Non-pigmented ciliary epithelial cell (primary cell): ENCODE data around the gene PRICKLE2.

ENCODE experiments used
- DNase-seq: peaks from one replicate; pipeline ENCODE4 v3.0.0-alpha.2; 2010; ENCODE audit warnings: low read depth

PRICKLE2 gene

DNA sequence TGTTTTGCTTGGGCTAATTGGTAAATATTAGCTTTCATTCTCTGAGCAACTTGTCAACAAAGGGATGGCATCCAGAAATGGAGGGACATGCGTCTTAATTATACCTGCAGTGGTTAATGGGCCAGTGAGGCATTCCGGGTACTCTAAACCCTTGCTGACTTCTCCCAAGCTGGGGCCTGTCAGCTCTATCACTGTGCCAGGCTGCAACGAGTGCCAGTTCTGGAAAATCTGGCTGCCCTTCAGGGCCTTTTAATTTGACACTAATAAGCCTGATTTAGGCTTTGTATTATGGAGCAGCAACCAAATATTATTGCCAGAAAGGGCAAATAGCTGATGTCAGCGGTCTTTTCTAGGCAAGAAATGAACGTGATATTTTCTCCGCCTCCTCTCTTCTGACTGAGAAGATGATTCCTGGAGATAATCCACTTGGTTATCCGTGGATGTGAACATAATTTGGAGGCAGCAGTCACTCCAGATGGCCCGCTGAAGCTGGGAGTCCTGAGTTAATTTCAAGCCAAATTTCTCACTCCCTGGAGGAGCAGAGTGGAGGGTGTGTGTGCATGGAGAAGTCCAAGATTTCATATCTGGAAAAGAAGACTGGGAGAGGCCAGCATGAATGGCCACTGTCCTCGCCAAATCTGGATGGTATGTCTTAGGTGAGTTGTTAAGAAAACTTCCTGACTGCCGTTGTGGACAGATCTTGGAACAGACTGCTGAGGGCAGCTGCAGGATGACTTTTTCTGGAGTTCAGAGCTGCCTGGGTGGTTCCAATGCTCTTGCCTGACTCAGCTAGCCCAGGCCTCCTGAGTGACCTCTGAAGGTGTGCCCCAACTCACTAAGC lies 157.5 kb downstream of the PRICKLE2 start:
- DNase-seq: no peak

DNA sequence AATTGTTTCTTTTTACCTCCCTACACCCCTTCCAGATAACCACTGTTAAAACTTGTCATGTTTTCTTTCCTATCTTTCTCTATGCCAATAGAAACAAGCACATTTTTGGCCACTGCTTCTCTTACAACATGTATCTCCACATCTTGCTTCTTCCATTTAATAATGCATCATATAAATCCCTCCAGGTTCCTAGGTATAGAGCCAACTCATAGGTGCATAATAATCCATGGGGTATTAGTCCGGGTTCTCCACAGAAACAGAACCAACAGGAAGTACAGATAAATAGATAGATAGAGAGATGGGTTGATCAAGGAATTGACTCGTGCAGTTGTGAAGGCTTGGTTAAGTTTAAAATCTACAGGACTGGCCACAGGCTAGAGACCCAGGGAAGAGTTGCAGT lies 160.5 kb downstream of the PRICKLE2 start:
- DNase-seq: no peak

DNA sequence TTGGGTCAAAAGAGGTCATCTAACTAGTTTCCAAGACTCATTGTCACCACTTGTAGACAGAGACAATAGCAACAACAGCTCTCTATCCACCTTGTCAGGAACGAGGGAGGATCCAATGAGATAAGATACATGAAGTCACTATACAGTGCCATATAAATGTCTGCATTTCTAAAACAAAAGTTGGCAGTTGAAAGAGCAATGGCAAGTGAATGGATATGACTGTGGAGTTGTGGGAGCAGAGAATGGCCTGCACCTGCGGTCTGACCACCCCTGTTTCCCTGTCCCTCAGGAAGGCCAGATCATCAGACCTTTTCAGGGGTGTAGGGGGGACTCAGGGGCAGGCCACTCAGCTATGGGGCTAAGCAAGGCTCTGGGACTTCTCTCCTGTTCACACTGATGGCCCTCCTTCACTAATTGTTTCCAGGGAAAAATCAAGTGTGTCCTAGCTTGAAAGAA lies 161.3 kb downstream of the PRICKLE2 start:
- DNase-seq: no peak

DNA sequence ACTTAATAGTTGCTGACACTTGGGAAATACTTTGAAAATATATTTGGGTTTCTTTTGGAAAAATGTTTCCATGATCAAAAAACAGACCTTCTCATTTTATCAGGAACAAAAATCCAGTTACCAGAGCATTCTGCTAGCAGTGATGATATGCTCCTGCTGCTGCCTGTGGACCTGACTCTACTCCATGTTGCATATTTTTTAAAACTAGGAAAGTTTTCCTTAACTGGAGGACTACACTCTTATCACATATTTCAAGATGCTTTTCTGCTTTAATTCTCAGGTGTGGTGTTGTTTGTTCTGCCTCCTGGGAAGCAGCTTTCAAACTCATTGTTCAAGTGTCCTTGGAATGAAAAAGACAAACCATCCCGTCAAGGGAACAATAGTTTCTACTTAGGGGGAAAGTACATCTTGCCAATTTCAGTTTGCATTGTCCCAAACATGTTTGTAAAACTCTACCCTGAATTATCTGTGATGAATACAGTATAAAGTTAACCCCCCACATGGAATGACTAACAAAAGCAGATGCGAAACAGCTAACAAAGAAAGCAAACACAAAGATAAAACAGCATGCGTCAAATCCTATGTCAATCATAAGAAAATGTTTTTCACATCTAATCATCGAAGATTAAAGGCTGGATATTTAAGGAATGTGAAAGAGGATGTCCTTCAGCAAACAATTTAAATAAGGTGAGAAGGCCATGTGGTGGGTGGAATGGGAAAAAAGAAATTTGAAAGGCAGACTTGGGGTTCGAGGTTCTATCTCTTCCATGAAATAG lies 161.9 kb downstream of the PRICKLE2 start:
- no peak for DNase-seq

DNA sequence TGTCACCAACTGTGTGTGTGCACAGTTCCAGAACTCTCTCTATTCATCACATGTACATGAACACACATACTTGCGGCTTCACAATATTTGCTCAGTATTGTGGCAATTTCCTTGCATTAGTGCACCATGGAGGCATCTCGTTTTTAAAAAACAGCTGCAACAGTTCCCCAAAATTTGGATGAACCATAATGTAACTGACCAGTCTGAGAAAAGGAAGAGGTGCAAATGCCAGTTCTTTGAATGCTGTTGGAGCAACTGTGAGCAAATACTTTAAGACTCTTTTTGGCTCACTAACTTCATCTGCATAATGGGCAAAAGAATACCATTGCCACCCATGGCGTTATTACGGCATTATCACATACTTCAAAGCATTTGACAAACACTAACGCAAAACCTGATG lies 163.6 kb downstream of the PRICKLE2 start:
- no peak for DNase-seq

DNA sequence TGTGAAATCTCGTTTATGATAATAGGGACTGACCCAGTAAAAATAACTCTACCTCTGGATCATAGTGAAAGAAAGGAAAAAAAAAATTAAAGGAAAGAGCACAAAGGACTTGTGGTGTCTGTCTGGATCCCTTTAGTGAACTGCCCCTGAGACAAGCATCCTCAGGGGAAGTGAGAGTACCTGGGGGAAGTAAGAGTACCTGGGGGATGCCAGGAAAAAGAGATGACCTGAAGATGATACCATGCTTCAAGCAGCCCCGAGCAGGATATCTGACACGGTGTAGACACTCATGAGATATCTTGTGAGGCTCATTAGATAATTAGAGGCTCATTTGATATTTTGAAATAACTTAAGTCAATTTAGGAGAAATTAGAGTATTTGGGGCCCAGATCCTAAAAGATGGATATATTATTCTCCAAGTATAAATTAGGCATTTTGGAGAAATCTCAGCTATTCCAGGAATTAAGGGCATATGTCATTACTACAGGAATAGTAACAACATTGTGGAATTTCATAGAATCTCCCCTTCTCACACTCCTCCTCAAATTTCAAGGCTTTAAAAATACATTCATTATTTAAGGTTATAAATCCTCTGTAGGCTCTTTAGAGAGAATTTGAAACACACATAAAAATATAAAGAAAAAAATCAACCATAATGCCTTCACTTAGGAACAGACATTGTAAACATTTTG lies 165.6 kb downstream of the PRICKLE2 start:
- DNase-seq: no peak

DNA sequence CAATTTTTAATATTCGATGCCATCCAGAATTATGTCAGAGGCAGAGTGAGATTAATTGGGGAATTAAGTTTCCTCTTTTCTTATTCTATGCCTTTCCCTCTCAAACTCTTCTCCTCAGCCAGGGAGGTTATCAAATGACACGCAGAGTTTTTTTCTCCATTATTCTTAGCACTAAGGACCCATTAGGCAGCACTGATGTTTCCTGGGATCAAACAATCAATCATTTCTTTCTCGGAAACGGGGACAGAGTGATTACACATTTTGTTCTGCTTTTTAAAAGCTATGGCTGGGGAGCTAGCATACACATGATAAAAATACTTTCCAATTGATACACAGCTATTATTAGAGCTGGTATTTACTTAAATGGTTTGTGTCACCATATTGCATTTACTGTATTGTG lies 166.7 kb downstream of the PRICKLE2 start:
- DNase-seq: no peak

DNA sequence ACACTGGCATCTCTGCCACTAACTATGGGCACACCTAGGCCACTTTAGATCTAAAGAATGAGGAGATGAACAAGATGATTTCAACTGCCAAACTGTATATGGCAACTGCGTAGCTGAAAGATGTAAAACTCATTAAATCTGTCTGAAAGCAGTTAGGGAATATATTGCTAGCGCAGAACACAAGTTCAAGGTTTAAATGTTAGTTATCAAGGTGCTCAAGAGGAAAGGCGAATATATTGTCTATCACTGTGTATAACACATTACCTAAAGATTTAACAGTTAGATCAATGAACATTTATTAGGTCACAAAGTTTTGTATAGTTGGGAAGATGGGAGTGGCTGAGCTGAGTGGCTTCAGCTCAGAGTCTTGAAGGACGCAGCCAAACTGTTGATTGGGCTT lies 168.0 kb downstream of the PRICKLE2 start:
- no peak for DNase-seq

DNA sequence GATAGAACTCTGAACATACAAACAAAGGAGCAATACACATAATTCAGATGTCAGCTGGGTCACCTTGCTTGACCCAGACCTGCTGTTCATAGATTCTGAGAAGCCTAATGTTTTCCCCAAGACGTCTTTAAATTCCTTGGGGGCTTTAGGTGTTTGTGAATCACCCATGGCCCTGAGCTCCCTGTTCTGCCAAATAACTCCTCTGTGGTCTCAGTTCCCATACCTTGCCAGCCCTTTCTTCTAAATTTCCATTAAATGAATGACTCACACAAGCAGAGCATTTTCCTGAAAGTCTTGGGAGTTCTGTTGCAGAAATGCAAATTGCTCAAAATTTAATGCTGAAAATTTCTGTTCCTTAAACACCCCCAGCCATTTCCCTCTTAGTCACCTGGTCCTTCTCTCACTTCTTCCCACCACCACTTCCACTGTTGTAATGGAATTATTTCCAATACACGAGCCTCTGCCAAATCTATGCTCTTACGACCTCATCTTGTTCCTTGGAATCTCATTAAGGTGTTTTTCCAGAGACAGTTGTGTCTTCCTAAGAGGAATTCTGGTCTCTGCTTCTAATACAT lies 168.6 kb downstream of the PRICKLE2 start:
- no peak for DNase-seq

DNA sequence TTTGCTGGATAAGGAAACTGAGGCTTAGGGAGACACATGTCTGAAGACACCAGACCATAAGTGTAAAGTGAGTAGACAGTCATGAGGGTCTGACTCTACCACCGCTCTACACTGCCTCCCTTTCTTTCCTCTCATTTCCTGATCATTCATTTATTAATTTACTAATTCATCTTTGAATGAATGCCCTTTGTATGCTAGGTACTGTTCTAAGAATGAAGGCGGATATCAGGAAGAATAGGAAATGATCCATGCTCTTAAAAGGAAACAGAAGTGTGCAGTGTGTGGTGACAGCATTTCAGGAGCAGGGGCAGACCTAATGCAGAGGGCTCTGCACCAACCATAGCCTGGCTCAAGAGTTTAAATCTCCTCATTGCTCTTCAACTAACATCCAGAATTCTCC lies 170.2 kb downstream of the PRICKLE2 start:
- no peak for DNase-seq

DNA sequence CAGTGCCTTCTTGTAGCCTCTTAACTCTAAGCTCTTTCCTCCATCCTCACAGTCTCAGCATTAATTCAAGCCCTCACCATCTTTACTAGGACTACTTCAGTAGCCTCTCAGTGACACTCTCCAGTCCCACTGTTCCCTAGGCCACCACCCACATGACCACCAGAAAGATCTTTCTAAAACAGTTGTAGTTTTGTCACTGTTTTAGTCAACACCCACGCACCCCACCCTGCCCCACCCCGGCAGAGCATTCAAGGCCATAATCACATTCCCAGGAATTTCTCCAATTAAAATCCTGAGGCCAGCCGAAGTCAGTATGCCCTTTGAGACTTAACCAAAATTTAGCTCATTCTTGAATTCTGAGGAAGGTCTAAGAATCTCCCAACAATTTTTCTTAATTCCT lies 170.8 kb downstream of the PRICKLE2 start:
- DNase-seq: no peak

DNA sequence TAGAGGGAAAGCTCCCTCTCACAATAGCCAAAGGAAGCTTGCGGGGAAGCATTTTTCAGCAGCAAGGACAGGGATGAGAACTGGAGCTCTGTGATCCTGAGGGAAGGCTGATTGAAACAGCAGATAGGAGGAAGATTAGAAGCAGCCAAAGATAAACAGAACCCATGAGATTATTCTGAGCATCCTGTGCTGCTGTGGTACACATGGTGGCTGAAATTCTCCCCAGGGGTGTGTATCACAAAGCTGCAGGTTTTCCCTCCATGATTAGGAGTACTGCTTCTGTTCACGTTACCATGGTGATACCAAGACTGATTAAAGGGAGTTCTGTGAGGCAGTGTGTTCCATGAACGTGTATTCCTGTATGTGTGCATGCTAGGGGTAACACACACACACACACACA lies 171.7 kb downstream of the PRICKLE2 start:
- DNase-seq: no peak

DNA sequence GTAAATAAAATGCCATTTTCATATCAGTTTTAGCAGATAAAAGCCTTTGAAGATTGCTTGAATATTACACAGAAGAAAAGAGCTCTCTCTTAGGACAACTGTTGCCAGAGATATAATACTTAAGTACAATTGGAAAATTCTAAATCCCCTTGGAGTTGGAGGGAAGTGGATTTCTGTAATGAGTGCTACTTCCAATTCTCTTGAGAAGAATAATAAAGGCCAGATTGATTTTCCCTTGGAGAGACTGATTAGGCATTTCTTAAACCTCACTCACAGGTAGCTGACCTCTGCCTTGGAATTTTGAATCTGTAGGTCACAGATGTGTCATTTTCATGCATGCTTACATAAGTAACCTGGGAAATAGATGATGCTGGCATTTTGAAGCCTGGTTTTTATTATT lies 172.1 kb downstream of the PRICKLE2 start:
- DNase-seq: no peak

DNA sequence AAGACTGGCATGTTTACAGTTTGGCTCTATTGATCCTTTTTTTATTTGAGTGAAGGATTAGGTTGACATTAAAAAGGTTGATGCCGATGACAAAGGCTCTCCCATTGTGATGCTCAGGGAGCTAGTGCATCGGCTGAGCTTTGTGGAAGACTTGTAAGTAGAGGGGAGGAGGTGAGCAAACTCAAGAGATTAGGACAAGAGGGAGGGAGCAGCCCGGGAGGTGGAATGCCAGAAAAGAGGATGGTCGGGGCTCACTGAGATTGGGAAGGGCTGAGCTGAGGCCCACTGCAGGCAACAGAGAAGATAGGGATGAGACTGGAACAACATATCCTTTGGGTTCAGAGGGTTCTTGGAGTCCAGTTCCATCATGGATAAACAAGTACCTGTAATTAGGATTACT lies 175.4 kb downstream of the PRICKLE2 start:
- DNase-seq: no peak

DNA sequence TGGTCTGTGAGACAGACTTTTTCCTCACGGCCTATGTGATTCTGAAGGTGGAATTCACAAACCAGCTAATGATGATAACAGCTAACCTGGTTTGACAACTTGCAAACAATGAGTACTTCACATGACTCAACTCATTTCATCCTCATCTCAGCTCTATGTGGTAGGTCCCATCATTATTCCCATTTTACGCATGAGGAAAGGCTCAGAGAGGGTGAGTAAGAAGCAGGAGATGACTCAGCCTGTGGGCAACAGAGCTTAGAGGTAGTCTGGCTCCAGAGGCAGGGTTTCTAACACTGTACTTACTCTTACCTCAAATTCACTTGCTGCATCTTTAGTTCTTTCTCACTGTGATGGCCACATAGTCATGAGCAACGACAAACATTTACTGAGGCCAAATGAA lies 176.1 kb downstream of the PRICKLE2 start:
- DNase-seq: no peak

DNA sequence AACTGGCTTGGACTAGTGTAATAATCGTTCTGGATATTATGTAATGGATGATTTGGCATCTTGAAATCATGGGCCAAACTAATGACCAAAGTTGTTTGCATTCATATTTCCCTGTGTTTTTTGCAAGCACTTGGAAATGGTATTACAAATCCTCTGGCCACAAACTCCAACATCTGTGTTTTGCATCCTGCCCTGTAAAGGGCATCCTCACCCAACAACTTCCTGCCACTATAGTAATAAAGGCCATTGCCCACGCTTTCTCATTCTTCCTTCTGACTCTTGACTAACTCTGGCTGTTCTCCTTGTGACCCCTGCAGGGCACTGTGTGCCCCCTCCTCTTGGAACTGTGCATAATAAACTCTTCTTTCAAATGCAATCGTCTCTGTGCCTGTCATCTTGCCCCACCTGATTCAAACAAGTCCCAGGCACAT lies 176.6 kb downstream of the PRICKLE2 start:
- no peak for DNase-seq

DNA sequence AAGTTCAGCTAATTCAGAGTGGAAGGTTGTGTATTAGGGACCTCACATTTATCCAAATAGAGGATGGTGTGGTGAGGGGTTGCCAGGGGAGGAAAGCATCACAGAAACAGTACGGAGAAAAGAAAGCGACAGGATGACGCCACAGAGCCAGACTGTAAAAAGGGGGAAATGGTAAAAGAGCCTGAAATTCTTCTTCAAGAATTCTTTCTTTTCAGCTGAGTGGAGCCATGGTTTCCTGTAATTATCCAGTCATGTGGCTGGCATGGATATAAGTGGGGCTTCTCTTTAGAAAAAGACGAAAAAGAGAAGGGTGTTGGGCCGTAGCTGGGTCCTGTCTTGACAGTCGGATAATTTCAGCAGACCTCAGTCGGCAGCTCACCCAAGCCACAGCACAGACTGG lies 177.5 kb downstream of the PRICKLE2 start:
- no peak for DNase-seq

DNA sequence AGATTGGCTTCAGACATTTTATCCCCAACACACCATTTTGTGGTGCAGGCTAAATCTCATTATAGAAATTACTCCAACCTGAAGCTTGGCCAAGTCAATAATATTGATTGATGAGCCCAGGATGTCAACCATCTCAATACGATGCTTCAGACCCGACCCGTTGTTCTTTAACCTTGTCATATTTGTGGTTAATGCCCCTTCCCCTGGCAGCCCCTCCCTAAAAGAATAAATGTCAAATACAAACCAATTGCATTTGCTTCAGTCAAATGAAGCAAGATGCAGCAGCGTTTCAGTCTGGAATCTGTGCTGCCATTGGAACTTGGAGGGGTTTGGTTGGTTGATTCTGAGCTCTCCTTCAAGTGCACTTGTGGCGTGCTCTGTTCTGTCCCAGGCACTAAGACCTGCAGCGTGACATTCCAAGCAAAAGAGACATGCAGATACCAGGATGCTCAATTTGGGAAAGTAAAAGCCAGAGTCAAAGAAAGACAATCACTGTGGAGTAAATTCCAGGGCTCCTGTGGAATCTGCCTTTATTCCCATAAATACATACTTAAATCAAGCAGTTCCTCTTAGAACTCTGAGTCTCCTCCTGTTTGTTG lies 178.2 kb downstream of the PRICKLE2 start:
- no peak for DNase-seq

DNA sequence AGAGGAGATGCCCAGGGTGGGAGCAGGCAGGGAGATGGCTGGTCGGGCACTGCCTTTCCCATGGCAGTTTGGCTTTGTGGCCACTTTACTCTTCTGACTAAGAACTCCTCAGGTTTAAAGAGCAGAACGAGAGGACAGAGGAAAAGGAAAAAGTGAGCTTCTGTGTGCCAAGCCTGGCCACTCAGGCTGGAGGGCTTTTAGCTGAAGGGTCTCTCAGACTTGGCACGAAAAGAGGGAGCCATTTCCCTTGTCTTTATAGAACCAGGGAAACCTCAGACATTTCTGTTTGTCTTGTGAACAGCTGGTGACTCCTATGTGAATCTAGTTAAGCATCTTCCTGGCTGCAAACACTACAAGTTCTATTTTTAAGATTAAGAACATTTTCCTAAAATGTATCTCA lies 178.7 kb downstream of the PRICKLE2 start:
- no peak for DNase-seq

DNA sequence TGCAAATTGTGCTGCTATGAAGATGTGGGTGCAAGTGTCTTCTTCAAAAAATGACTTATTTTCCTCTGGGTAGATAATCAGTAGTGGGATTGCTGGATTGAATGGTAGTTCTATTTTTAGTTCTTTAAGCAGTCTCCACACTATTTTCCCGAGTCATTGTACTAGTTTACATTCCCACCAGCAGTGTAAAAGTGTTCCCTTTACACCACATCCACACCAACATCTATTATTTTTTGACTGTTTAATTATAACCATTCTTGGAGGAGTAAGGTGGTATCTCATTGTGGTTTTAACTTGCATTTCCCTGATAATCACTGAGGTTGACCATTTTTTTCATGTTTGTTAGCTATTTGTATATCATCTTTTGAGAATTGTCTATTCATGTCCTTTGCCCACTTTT lies 182.3 kb downstream of the PRICKLE2 start:
- no peak for DNase-seq
